ENCODE data around the gene ANKH. TPM values are rescaled to one million over a fixed set of nuclear protein-coding genes. Genes with fewer than 3 reads are reported as not detected.
A peak's percentile ranks its signal among the peaks of the same experiment; 100 is the strongest.

The ANKH gene
- total and polyA plus RNA-seq, 2 of the 13 experiments (the other 11 are each of a cell fraction or from before 2014, with no cell fraction given) = 25.0 to 36.0 TPM

DNA sequence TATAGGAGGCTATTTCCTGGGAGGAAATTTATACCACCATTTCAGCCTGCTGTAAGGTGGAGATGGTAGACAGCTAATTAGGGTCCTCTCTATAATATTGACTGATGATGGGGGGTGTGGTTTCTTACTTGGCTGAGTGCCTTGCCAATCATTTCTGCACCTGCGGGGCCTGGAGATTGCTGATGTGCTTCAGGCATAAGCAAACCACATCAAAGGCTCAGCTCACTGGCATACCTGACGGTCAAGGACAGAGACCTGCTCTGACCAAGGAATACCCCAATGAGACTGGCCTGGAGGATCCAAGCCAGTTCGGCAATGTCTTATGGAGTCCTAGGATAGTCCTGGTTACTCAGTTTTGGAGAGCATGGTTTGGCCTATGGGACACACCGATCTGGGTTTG is 29.5 kb downstream of the ANKH start:
- FAIRE-seq (peak; percentile 83), DNase-seq (ENCODE audit: low spot score) (peak; percentile 81), ATAC-seq (peak; percentile 96)
- H2AFZ ChIP-seq (ENCODE audit: low read length) = no peak overlapping the region
- no peaks in the 10 kb centered on the region for H3K9me3 ChIP-seq (ENCODE audit: low read length)
- H3K4me3 ChIP-seq (replicated peaks in 1 of 3; ENCODE audit: insufficient read depth in 1 of 3, low read depth in 2 of 3, low read length in 3 of 3) = no peak overlapping the region
- no peak overlapping the region for H3K27ac ChIP-seq (ENCODE audit: extremely low read length, insufficient read depth, low read length)
- H3K4me1 ChIP-seq (ENCODE audit: insufficient read depth, low read length) = peaks cover 20% of the 10 kb centered on the region
- no TSS peak for BruUV-seq (replicated peaks)
- H3K4me2 ChIP-seq (ENCODE audit: low read depth, low read length) = 0 out of 2 replicates have a peak overlapping the region, but pooled peaks have one; percentile 20
- intact Hi-C loops (cut with micrococcal nuclease; ENCODE audit: unreplicated experiment) (loop anchor here (1.0 kb wide), 1 partner anchor 114 kb away; no protein-coding TSS in a partner anchor), in situ Hi-C loops (cut with HindIII; ENCODE audit: extremely low pct_ligation_motif_present, low pct_unique_long_range_greater_than_20kb) (no loop called here)
- POLR2A ChIA-PET = interaction anchor here (0.7 kb wide), 1 partner anchor 10 kb away, joined by 3 read pairs; no protein-coding TSS in a partner anchor
- peaks cover 1% of the 10 kb centered on the region for H3K79me2 ChIP-seq (ENCODE audit: insufficient read depth, low read length)
- H3K9ac ChIP-seq (ENCODE audit: insufficient read depth, low read depth, low read length) = no peak overlapping the region
- no peaks in the 10 kb centered on the region for H3K27me3 ChIP-seq (ENCODE audit: control insufficient read depth in 1 of 2, insufficient read depth in 2 of 2, low read length in 2 of 2)
- 40% methylated on average over 1 of the region's 4 CpGs for WGBS (ENCODE audit: low lambda C conversion rate)
- H3K36me3 ChIP-seq (replicated peaks in 1 of 2; ENCODE audit: control insufficient read depth in 1 of 2, insufficient read depth in 2 of 2, low read length in 2 of 2) = peaks cover 0 to 6% of the 10 kb centered on the region in 2 experiments; a peak in 3 of 5 replicates
- CTCF ChIA-PET (ENCODE audit: low intra/inter-chr PET ratio, low total read pairs) = no interaction called here
- H4K20me1 ChIP-seq (ENCODE audit: insufficient read depth, low read length) = peaks cover 4% of the 10 kb centered on the region; the same call in 1 of the 2 replicates
- TF ChIP-seq CREB1 (IDR thresholded peaks at IDR 0.05) (no peak), CREB1 (CRISPR knock-in tag; IDR thresholded peaks at IDR 0.05) (peak; percentile 22; the same call in 1 of the 2 replicates), ZBTB40 (IDR thresholded peaks at IDR 0.05) (no peak), ZBTB40 (CRISPR knock-in tag; IDR thresholded peaks at IDR 0.05) (no peak), KAT2B (IDR thresholded peaks at IDR 0.05; ENCODE audit: borderline replicate concordance, low read depth, low read length) (no peak), TCF7L2 (IDR thresholded peaks at IDR 0.05; ENCODE audit: low read depth, low read length) (peak; percentile 75), SALL1 (CRISPR knock-in tag; IDR thresholded peaks at IDR 0.05) (peak; percentile 59; the same call in 1 of the 2 replicates)
- TF ChIP-seq, protein P1, sequence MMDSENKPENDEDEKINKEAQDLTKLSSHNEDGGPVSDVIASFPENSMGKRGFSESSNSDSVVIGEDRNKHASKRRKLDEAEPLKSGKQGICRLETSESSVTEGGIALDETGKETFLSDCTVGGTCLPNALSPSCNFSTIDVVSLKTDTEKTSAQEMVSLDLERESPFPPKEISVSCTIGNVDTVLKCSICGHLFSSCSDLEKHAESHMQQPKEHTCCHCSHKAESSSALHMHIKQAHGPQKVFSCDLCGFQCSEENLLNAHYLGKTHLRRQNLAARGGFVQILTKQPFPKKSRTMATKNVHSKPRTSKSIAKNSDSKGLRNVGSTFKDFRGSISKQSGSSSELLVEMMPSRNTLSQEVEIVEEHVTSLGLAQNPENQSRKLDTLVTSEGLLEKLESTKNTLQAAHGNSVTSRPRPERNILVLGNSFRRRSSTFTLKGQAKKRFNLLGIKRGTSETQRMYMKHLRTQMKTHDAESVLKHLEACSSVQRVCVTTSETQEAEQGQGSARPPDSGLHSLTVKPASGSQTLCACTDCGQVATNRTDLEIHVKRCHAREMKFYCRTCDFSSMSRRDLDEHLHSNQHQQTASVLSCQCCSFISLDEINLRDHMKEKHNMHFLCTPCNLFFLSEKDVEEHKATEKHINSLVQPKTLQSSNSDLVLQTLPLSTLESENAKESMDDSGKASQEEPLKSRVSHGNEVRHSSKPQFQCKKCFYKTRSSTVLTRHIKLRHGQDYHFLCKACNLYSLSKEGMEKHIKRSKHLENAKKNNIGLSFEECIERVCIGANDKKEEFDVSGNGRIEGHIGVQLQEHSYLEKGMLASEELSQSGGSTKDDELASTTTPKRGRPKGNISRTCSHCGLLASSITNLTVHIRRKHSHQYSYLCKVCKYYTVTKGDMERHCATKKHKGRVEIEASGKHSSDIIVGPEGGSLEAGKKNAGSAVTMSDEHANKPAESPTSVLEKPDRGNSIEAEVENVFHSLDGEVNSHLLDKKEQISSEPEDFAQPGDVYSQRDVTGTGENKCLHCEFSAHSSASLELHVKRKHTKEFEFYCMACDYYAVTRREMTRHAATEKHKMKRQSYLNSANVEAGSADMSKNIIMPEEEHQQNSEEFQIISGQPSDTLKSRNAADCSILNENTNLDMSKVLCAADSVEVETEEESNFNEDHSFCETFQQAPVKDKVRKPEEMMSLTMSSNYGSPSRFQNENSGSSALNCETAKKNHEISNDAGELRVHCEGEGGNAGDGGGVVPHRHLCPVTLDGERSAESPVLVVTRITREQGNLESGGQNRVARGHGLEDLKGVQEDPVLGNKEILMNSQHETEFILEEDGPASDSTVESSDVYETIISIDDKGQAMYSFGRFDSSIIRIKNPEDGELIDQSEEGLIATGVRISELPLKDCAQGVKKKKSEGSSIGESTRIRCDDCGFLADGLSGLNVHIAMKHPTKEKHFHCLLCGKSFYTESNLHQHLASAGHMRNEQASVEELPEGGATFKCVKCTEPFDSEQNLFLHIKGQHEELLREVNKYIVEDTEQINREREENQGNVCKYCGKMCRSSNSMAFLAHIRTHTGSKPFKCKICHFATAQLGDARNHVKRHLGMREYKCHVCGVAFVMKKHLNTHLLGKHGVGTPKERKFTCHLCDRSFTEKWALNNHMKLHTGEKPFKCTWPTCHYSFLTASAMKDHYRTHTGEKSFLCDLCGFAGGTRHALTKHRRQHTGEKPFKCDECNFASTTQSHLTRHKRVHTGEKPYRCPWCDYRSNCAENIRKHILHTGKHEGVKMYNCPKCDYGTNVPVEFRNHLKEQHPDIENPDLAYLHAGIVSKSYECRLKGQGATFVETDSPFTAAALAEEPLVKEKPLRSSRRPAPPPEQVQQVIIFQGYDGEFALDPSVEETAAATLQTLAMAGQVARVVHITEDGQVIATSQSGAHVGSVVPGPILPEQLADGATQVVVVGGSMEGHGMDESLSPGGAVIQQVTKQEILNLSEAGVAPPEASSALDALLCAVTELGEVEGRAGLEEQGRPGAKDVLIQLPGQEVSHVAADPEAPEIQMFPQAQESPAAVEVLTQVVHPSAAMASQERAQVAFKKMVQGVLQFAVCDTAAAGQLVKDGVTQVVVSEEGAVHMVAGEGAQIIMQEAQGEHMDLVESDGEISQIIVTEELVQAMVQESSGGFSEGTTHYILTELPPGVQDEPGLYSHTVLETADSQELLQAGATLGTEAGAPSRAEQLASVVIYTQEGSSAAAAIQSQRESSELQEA (CRISPR knock-in tag; IDR thresholded peaks at IDR 0.05; ENCODE audit: not compliant biosample characterization) = no peak
